HepG2 (cell line): ENCODE measurements around the gene MIA2.

ENCODE experiments used
- ARID3A ChIP-seq: IDR thresholded peaks from 2 replicates; pipeline ENCODE4 v1.6.1; 2012; ENCODE audit warnings: low read depth, low read length, improper control_type of control experiment
- BATF2 ChIP-seq: sonication (generic); formaldehyde crosslinking; IDR thresholded peaks from 2 replicates; pipeline ENCODE4 v1.8.0; 2022; ENCODE audit warnings: mild to moderate bottlenecking, missing genetic modification reagents, moderate library complexity
- CEBPB ChIP-seq: IDR thresholded peaks from 2 replicates; pipeline ENCODE4 v1.6.1; 2011; ENCODE audit warnings: low read depth, low read length, improper control_type of control experiment, borderline replicate concordance
- NCOR1 ChIP-seq: fragments of 200-600 bp; sonication (generic); IDR thresholded peaks from 2 replicates; pipeline ENCODE4 v1.7.0; 2017; ENCODE audit warnings: antibody characterized with exemption, low read length, borderline replicate concordance
- RAD21 ChIP-seq: fragments of 450-650 bp; formaldehyde crosslinking; IDR thresholded peaks from 2 replicates; pipeline ENCODE4 v1.5.0; 2020; ENCODE audit warnings: mild to moderate bottlenecking
- ZNF609 ChIP-seq: sonication (generic); formaldehyde crosslinking; IDR thresholded peaks from 2 replicates; pipeline ENCODE4 v1.4.0; 2020; ENCODE audit warnings: mild to moderate bottlenecking, missing genetic modification reagents, borderline replicate concordance
- TF ChIP-seq, protein P1 (sequence below): IDR thresholded peaks from 2 replicates; pipeline ENCODE4 v1.6.1; 2012; ENCODE audit warnings: inconsistent platforms

GRCh38 chr14:39423793-39424192 lies 190.1 kb downstream of the MIA2 start:
- peak; percentile 71; the same call in 1 of the 2 replicates for TF ChIP-seq CEBPB
- no peak for TF ChIP-seq RAD21 (CRISPR knock-in tag)
- TF ChIP-seq, protein P1, sequence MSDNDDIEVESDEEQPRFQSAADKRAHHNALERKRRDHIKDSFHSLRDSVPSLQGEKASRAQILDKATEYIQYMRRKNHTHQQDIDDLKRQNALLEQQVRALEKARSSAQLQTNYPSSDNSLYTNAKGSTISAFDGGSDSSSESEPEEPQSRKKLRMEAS = no peak
- TF ChIP-seq ZNF609 (CRISPR knock-in tag) = no peak
- no peak for TF ChIP-seq ARID3A
- no peak for TF ChIP-seq NCOR1
- no peak for TF ChIP-seq BATF2
